ENCODE measurements around the gene GABRQ. TPM values are rescaled to one million over a fixed set of nuclear protein-coding genes. Genes with fewer than 3 reads are reported as not detected.

GABRQ gene
- total and polyA plus RNA-seq, 2 of the 13 experiments (the other 11 are each of a cell fraction or from before 2014, with no cell fraction given) = not detected

- Histone ChIP-seq H4K20me1 (ENCODE audit: insufficient read depth, low read length) (no peaks in the 10 kb centered on the region), H2AFZ (ENCODE audit: low read length) (no peak overlapping the region), H3K4me2 (ENCODE audit: low read depth, low read length) (no peak overlapping the region), H3K27me3 (ENCODE audit: control insufficient read depth in 1 of 2, insufficient read depth in 2 of 2, low read length in 2 of 2) (no peaks in the 10 kb centered on the region), H3K27ac (ENCODE audit: extremely low read length, insufficient read depth, low read length) (no peak overlapping the region), H3K4me1 (ENCODE audit: insufficient read depth, low read length) (peaks cover 11% of the 10 kb centered on the region), H3K36me3 (replicated peaks in 1 of 2; ENCODE audit: control insufficient read depth in 1 of 2, insufficient read depth in 2 of 2, low read length in 2 of 2) (no peaks in the 10 kb centered on the region), H3K79me2 (ENCODE audit: insufficient read depth, low read length) (no peaks in the 10 kb centered on the region), H3K9me3 (ENCODE audit: low read length) (no peaks in the 10 kb centered on the region), H3K4me3 (replicated peaks in 1 of 3; ENCODE audit: insufficient read depth in 1 of 3, low read depth in 2 of 3, low read length in 3 of 3) (no peak overlapping the region), H3K9ac (ENCODE audit: insufficient read depth, low read depth, low read length) (no peak overlapping the region)
- 0% methylated on average over 1 of the region's 2 CpGs for WGBS (ENCODE audit: low lambda C conversion rate)
- CTCF ChIA-PET (ENCODE audit: low intra/inter-chr PET ratio, low total read pairs) = no interaction called here
- in situ Hi-C loops (cut with HindIII; ENCODE audit: extremely low pct_ligation_motif_present, low pct_unique_long_range_greater_than_20kb) (no loop called here), intact Hi-C loops (cut with micrococcal nuclease; ENCODE audit: unreplicated experiment) (no loop called here)
- peak; percentile 60 for ATAC-seq
- BruUV-seq (replicated peaks) = no TSS peak
- POLR2A ChIA-PET = no interaction called here
- TF ChIP-seq CTCF (CRISPR knock-in tag; IDR thresholded peaks at IDR 0.05) (peak; percentile 34; the same call in 1 of the 2 replicates), IKZF4 (CRISPR knock-in tag; IDR thresholded peaks at IDR 0.05; ENCODE audit: borderline replicate concordance, low read depth, not compliant biosample characterization) (no peak), CEBPG (CRISPR knock-in tag; IDR thresholded peaks at IDR 0.05) (no peak), TSC22D2 (CRISPR knock-in tag; IDR thresholded peaks at IDR 0.05; ENCODE audit: borderline replicate concordance) (no peak), NFE2L2 (IDR thresholded peaks at IDR 0.05; ENCODE audit: low read length) (no peak), SIX4 (CRISPR knock-in tag; IDR thresholded peaks at IDR 0.05) (no peak), FIP1L1 (IDR thresholded peaks at IDR 0.05; ENCODE audit: borderline replicate concordance, insufficient read depth, low read depth, low read length) (no peak)
- DNase-seq (ENCODE audit: low spot score) = no peak
- FAIRE-seq = no peak
These were observed 20.6 kb downstream of the GABRQ start for GRCh38 chrX:152658302-152658701.

GRCh38 chrX:152663086-152663485 is 25.4 kb downstream of the GABRQ start:
- FAIRE-seq = no peak
- TF ChIP-seq NFE2L2 (IDR thresholded peaks at IDR 0.05; ENCODE audit: low read length) (no peak), RBM39 (IDR thresholded peaks at IDR 0.05; ENCODE audit: low read depth, low read length, poor library complexity, severe bottlenecking) (no peak), ZNF367 (CRISPR knock-in tag; IDR thresholded peaks at IDR 0.05; ENCODE audit: borderline replicate concordance) (no peak), ATF4 (CRISPR knock-in tag; IDR thresholded peaks at IDR 0.05) (no peak), RBFOX2 (IDR thresholded peaks at IDR 0.05; ENCODE audit: low read depth, low read length) (no peak), AGO1 (IDR thresholded peaks at IDR 0.05; ENCODE audit: low read depth, low read length, poor library complexity, severe bottlenecking) (no peak), TRAFD1 (CRISPR knock-in tag; IDR thresholded peaks at IDR 0.05; ENCODE audit: borderline replicate concordance) (no peak), KLF12 (CRISPR knock-in tag; IDR thresholded peaks at IDR 0.05; ENCODE audit: borderline replicate concordance) (no peak)

More at GRCh38 chrX:152663086-152663485, 25.4 kb downstream of the GABRQ start:
- WGBS (ENCODE audit: low lambda C conversion rate) = 0% methylated on average over 2 of the region's 4 CpGs
- ChIA-PET POLR2A (no interaction called here), CTCF (ENCODE audit: low intra/inter-chr PET ratio, low total read pairs) (no interaction called here)
- H3K27ac ChIP-seq (ENCODE audit: extremely low read length, insufficient read depth, low read length) = no peak overlapping the region
- H2AFZ ChIP-seq (ENCODE audit: low read length) = no peak overlapping the region
- no peaks in the 10 kb centered on the region for H3K79me2 ChIP-seq (ENCODE audit: insufficient read depth, low read length)
- H3K4me2 ChIP-seq (ENCODE audit: low read depth, low read length) = no peak overlapping the region
- H3K4me3 ChIP-seq (replicated peaks in 1 of 3; ENCODE audit: insufficient read depth in 1 of 3, low read depth in 2 of 3, low read length in 3 of 3) = no peak overlapping the region
- in situ Hi-C loops (cut with HindIII; ENCODE audit: extremely low pct_ligation_motif_present, low pct_unique_long_range_greater_than_20kb) = no loop called here
- intact Hi-C loops (cut with micrococcal nuclease; ENCODE audit: unreplicated experiment) = no loop called here
- no peak for ATAC-seq
- no peaks in the 10 kb centered on the region for H4K20me1 ChIP-seq (ENCODE audit: insufficient read depth, low read length)
- H3K36me3 ChIP-seq (replicated peaks in 1 of 2; ENCODE audit: control insufficient read depth in 1 of 2, insufficient read depth in 2 of 2, low read length in 2 of 2) = no peaks in the 10 kb centered on the region
- H3K27me3 ChIP-seq (ENCODE audit: control insufficient read depth in 1 of 2, insufficient read depth in 2 of 2, low read length in 2 of 2) = no peaks in the 10 kb centered on the region
- no TSS peak for BruUV-seq (replicated peaks)
- no peak overlapping the region for H3K9ac ChIP-seq (ENCODE audit: insufficient read depth, low read depth, low read length)
- H3K9me3 ChIP-seq (ENCODE audit: low read length) = no peaks in the 10 kb centered on the region
- no peaks in the 10 kb centered on the region for H3K4me1 ChIP-seq (ENCODE audit: insufficient read depth, low read length)
- DNase-seq (ENCODE audit: low spot score) = no peak
